ENCODE data around the gene EXD2. TPM values are rescaled to one million over a fixed set of nuclear protein-coding genes. Genes with fewer than 3 reads are reported as not detected.

The EXD2 gene
- total RNA-seq, 1 experiment from 2014 or later: 22.5 TPM

- Mint-ChIP-seq H3K36me3 (ENCODE audit: insufficient read depth, unreplicated experiment) (peaks cover 5% of the 10 kb centered on the region), H3K27me3 (ENCODE audit: insufficient read depth, unreplicated experiment) (peaks cover 3% of the 10 kb centered on the region), H3K4me3 (ENCODE audit: unreplicated experiment) (peak overlapping the region; percentile 83), H3K4me1 (ENCODE audit: low read depth, unreplicated experiment) (peaks cover 11% of the 10 kb centered on the region), H3K9me3 (ENCODE audit: unreplicated experiment) (no peaks in the 10 kb centered on the region), H3K27ac (ENCODE audit: unreplicated experiment) (no peak overlapping the region)
- no peak for TF ChIP-seq CTCF (IDR thresholded peaks at IDR 0.05; ENCODE audit: insufficient read depth in 1 of 2, low read depth in 1 of 2, low read length in 1 of 2, severe bottlenecking in 1 of 2, unreplicated experiment in 1 of 2)
- intact Hi-C loops (cut with micrococcal nuclease; ENCODE audit: unreplicated experiment): loop anchor here (5.0 kb wide), 2 partner anchors 102 to 202 kb away; no protein-coding TSS in a partner anchor
- CTCF ChIA-PET: interaction anchor here (0.5 to 4.2 kb wide), 11 partner anchors 18 to 1405 kb away, joined by 3 to 68 read pairs (median 6); partner anchors contain the start of gene PLEKHD1
- Histone ChIP-seq H3K9me3 (no peaks in the 10 kb centered on the region), H3K36me3 (ENCODE audit: control insufficient read depth, insufficient read depth, low read length) (no peaks in the 10 kb centered on the region), H3K4me3 (ENCODE audit: low read depth, low read length) (peak overlapping the region; percentile 81), H3K4me1 (peaks cover 8% of the 10 kb centered on the region), H3K27me3 (replicated peaks; ENCODE audit: control insufficient read depth, insufficient read depth, low read length) (no peaks in the 10 kb centered on the region; the same call in 1 of the 2 replicates)
- BruUV-seq (replicated peaks): no TSS peak
- POLR2A ChIA-PET: interaction anchor here (0.6 kb wide), 1 partner anchor 83 kb away, joined by 18 read pairs; no protein-coding TSS in a partner anchor
- DNase-seq: peak; percentile 60 to 68
Measured at GRCh38 chr14:69260190-69260860, 69.0 kb downstream of the EXD2 start.

GRCh38 chr14:69260861-69261564 lies 69.7 kb downstream of the EXD2 start:
- CTCF ChIA-PET: interaction anchor here (0.7 to 4.2 kb wide), 14 partner anchors 9 to 448 kb away, joined by 3 to 68 read pairs (median 4); no protein-coding TSS in a partner anchor
- no peaks in the 10 kb centered on the region for H3K9me3 ChIP-seq
- peak overlapping the region; percentile 81 for H3K4me3 ChIP-seq (ENCODE audit: low read depth, low read length)
- Mint-ChIP-seq H3K27ac (ENCODE audit: unreplicated experiment) (peak overlapping the region; percentile 13), H3K9me3 (ENCODE audit: unreplicated experiment) (no peaks in the 10 kb centered on the region), H3K4me3 (ENCODE audit: unreplicated experiment) (peak overlapping the region; percentile 83), H3K4me1 (ENCODE audit: low read depth, unreplicated experiment) (peaks cover 11% of the 10 kb centered on the region), H3K36me3 (ENCODE audit: insufficient read depth, unreplicated experiment) (peaks cover 5% of the 10 kb centered on the region), H3K27me3 (ENCODE audit: insufficient read depth, unreplicated experiment) (peaks cover 3% of the 10 kb centered on the region)
- H3K27me3 ChIP-seq (replicated peaks; ENCODE audit: control insufficient read depth, insufficient read depth, low read length): no peaks in the 10 kb centered on the region; the same call in 1 of the 2 replicates
- intact Hi-C loops (cut with micrococcal nuclease; ENCODE audit: unreplicated experiment): loop anchor here (1.0 to 5.0 kb wide), 6 partner anchors 19 to 201 kb away; partner anchors contain the start of genes ERH and SLC39A9
- peak; percentile 56 to 77 for DNase-seq
- peaks cover 8% of the 10 kb centered on the region for H3K4me1 ChIP-seq
- peak; percentile 67 to 92 for TF ChIP-seq CTCF (IDR thresholded peaks at IDR 0.05; ENCODE audit: insufficient read depth in 1 of 2, low read depth in 1 of 2, low read length in 1 of 2, severe bottlenecking in 1 of 2, unreplicated experiment in 1 of 2)
- POLR2A ChIA-PET: interaction anchor here (0.6 kb wide), 1 partner anchor 1661 kb away, joined by 3 read pairs; no protein-coding TSS in a partner anchor
- H3K36me3 ChIP-seq (ENCODE audit: control insufficient read depth, insufficient read depth, low read length): no peaks in the 10 kb centered on the region
- no TSS peak for BruUV-seq (replicated peaks)

- Histone ChIP-seq H3K27me3 (replicated peaks; ENCODE audit: control insufficient read depth, insufficient read depth, low read length) (no peaks in the 10 kb centered on the region; the same call in 1 of the 2 replicates), H3K36me3 (ENCODE audit: control insufficient read depth, insufficient read depth, low read length) (no peaks in the 10 kb centered on the region), H3K9me3 (no peaks in the 10 kb centered on the region), H3K4me3 (ENCODE audit: low read depth, low read length) (peak overlapping the region; percentile 81), H3K4me1 (peaks cover 8% of the 10 kb centered on the region)
- peak overlapping the region; percentile 83 for H3K4me3 Mint-ChIP-seq (ENCODE audit: unreplicated experiment)
- intact Hi-C loops (cut with micrococcal nuclease; ENCODE audit: unreplicated experiment): loop anchor here (1.0 to 5.0 kb wide), 6 partner anchors 20 to 200 kb away; partner anchors contain the start of genes ERH and SLC39A9
- H3K27me3 Mint-ChIP-seq (ENCODE audit: insufficient read depth, unreplicated experiment): peaks cover 3% of the 10 kb centered on the region
- no TSS peak for BruUV-seq (replicated peaks)
- peak; percentile 78 to 83 for DNase-seq
- peaks cover 11% of the 10 kb centered on the region for H3K4me1 Mint-ChIP-seq (ENCODE audit: low read depth, unreplicated experiment)
- TF ChIP-seq CTCF (IDR thresholded peaks at IDR 0.05; ENCODE audit: insufficient read depth in 1 of 2, low read depth in 1 of 2, low read length in 1 of 2, severe bottlenecking in 1 of 2, unreplicated experiment in 1 of 2): no peak
- H3K27ac Mint-ChIP-seq (ENCODE audit: unreplicated experiment): peak overlapping the region; percentile 13
- POLR2A ChIA-PET: interaction anchor here (0.6 kb wide), 1 partner anchor 1662 kb away, joined by 3 read pairs; no protein-coding TSS in a partner anchor
- CTCF ChIA-PET: interaction anchor here (0.7 to 4.2 kb wide), 14 partner anchors 8 to 310 kb away, joined by 3 to 68 read pairs (median 4); no protein-coding TSS in a partner anchor
- peaks cover 5% of the 10 kb centered on the region for H3K36me3 Mint-ChIP-seq (ENCODE audit: insufficient read depth, unreplicated experiment)
- no peaks in the 10 kb centered on the region for H3K9me3 Mint-ChIP-seq (ENCODE audit: unreplicated experiment)
Measured at GRCh38 chr14:69261761-69262331, 70.5 kb downstream of the EXD2 start.
